ENCODE results near the gene CRABP2.

Gene CRABP2

GRCh38 chr1:156727926-156728598, 22.7 kb upstream of the CRABP2 start, which contains the start of gene METTL25B:
TSS of gene METTL25B (plus strand) at chr1:156728469. CDS start at chr1:156729105, 636 bp downstream.
- no peak for TF ChIP-seq CTCF (IDR thresholded peaks at IDR 0.05)
- no peaks in the 10 kb centered on the region for H3K27me3 Mint-ChIP-seq (ENCODE audit: low read depth, poor library complexity)
- peak within 1 kb of the TSS; percentile 99 for H3K27ac Mint-ChIP-seq
- peaks cover 33% of the 10 kb centered on the region for H3K4me1 Mint-ChIP-seq
- no peaks in the 10 kb centered on the region for H3K9me3 Mint-ChIP-seq
- DNase-seq: peak; percentile 78
- H3K4me3 Mint-ChIP-seq: no peak within 1 kb of the TSS
- peaks cover 23% of the 10 kb centered on the region for H3K36me3 Mint-ChIP-seq (ENCODE audit: low read depth)

GRCh38 chr1:156727492-156727891, 22.1 kb upstream of the CRABP2 start:
- no peak for DNase-seq
- no peaks in the 10 kb centered on the region for H3K27me3 Mint-ChIP-seq (ENCODE audit: low read depth, poor library complexity)
- peak overlapping the region; percentile 99 for H3K27ac Mint-ChIP-seq
- peaks cover 33% of the 10 kb centered on the region for H3K4me1 Mint-ChIP-seq
- no peak for TF ChIP-seq CTCF (IDR thresholded peaks at IDR 0.05)
- no peaks in the 10 kb centered on the region for H3K9me3 Mint-ChIP-seq
- H3K36me3 Mint-ChIP-seq (ENCODE audit: low read depth): peaks cover 23% of the 10 kb centered on the region
- H3K4me3 Mint-ChIP-seq: no peak overlapping the region

- Mint-ChIP-seq H3K4me1 (peaks cover 33% of the 10 kb centered on the region), H3K9me3 (no peaks in the 10 kb centered on the region), H3K27ac (no peak overlapping the region), H3K36me3 (ENCODE audit: low read depth) (peaks cover 27% of the 10 kb centered on the region), H3K4me3 (no peak overlapping the region), H3K27me3 (ENCODE audit: low read depth, poor library complexity) (no peaks in the 10 kb centered on the region)
- peak; percentile 56 for DNase-seq
- TF ChIP-seq CTCF (IDR thresholded peaks at IDR 0.05): peak; percentile 54
Observed at GRCh38 chr1:156726549-156727226, 21.3 kb upstream of the CRABP2 start.

GRCh38 chr1:156725683-156726280, 20.4 kb upstream of the CRABP2 start:
- Mint-ChIP-seq H3K4me3 (no peak overlapping the region), H3K27me3 (ENCODE audit: low read depth, poor library complexity) (no peaks in the 10 kb centered on the region), H3K27ac (no peak overlapping the region), H3K36me3 (ENCODE audit: low read depth) (peaks cover 27% of the 10 kb centered on the region), H3K4me1 (peaks cover 36% of the 10 kb centered on the region), H3K9me3 (no peaks in the 10 kb centered on the region)
- peak; percentile 91 for TF ChIP-seq CTCF (IDR thresholded peaks at IDR 0.05)
- peak; percentile 92 for DNase-seq

- no peak for TF ChIP-seq CTCF (IDR thresholded peaks at IDR 0.05)
- Mint-ChIP-seq H3K4me1 (peaks cover 47% of the 10 kb centered on the region), H3K9me3 (no peaks in the 10 kb centered on the region), H3K36me3 (ENCODE audit: low read depth) (peaks cover 34% of the 10 kb centered on the region), H3K27ac (peak overlapping the region; percentile 99), H3K27me3 (ENCODE audit: low read depth, poor library complexity) (no peaks in the 10 kb centered on the region), H3K4me3 (no peak overlapping the region)
- DNase-seq: no peak
Observed at GRCh38 chr1:156721535-156721934, 16.2 kb upstream of the CRABP2 start.
